DOHH2 (cell line): Measurements from ENCODE around the gene GXYLT2.
"Not testable (repeated sequence)": the region's sequence is repeated elsewhere in the genome, so short reads cannot be mapped to it uniquely, and the experiment has no call there.

ENCODE experiments used
- H3F3A ChIP-seq: fragments of 200-600 bp; sonication (generic), shearing (Covaris generic); 2 replicates; pipeline ENCODE4 v1.6.0; 2016; ENCODE audit warnings: antibody characterized with exemption, mild to moderate bottlenecking; ENCODE audit not compliant: control insufficient read depth, insufficient read depth
- H3K27ac ChIP-seq: fragments of 200-600 bp; sonication (generic); 2 replicates; pipeline ENCODE4 v1.5.1; 2014; ENCODE audit warnings: low read depth, mild to moderate bottlenecking, low read length, moderate library complexity
- H3K27me3 ChIP-seq: fragments of 200-600 bp; sonication (generic); 2 replicates; pipeline ENCODE4 v1.6.1; 2014; ENCODE audit warnings: mild to moderate bottlenecking, low read length, mixed read lengths; ENCODE audit not compliant: control insufficient read depth
- H3K36me3 ChIP-seq: fragments of 200-600 bp; sonication (generic); 2 replicates; pipeline ENCODE4 v1.6.1; 2014; ENCODE audit warnings: mild to moderate bottlenecking, low read length, moderate library complexity, mixed read lengths; ENCODE audit not compliant: control insufficient read depth
- H3K4me1 ChIP-seq: fragments of 200-600 bp; sonication (generic); 2 replicates; pipeline ENCODE4 v1.6.1; 2014; ENCODE audit warnings: mild to moderate bottlenecking, low read length, mixed read lengths; ENCODE audit not compliant: control insufficient read depth
- H3K4me2 ChIP-seq: fragments of 200-600 bp; sonication (generic); 2 replicates; pipeline ENCODE4 v1.6.0; 2014; ENCODE audit warnings: mild to moderate bottlenecking, low read length, moderate library complexity
- H3K4me3 ChIP-seq: fragments of 200-600 bp; sonication (generic); 2 replicates; pipeline ENCODE4 v1.5.1; 2014; ENCODE audit warnings: mild to moderate bottlenecking, low read length, mixed read lengths
- H3K79me2 ChIP-seq: fragments of 200-600 bp; sonication (generic); 2 replicates; pipeline ENCODE4 v1.6.1; 2014; ENCODE audit warnings: mild to moderate bottlenecking, low read length, mixed read lengths; ENCODE audit not compliant: control insufficient read depth
- H3K9me2 ChIP-seq: fragments of 200-600 bp; sonication (generic); replicated peaks from 2 replicates; pipeline ENCODE4 v1.6.1; 2014; ENCODE audit warnings: mild to moderate bottlenecking, low read length, mixed read lengths; ENCODE audit not compliant: control insufficient read depth
- H3K9me3 ChIP-seq: fragments of 200-600 bp; sonication (generic); 2 replicates; pipeline ENCODE4 v1.6.1; 2014; ENCODE audit warnings: antibody characterized with exemption, low read length, mixed read lengths; ENCODE audit not compliant: control insufficient read depth, insufficient read depth
- H4K20me1 ChIP-seq: fragments of 200-600 bp; sonication (generic); 2 replicates; pipeline ENCODE4 v1.6.0; 2014; ENCODE audit warnings: low read depth, mild to moderate bottlenecking, antibody characterized with exemption, low read length, moderate library complexity; ENCODE audit not compliant: control insufficient read depth, insufficient read depth
- EZH2phosphoT487 ChIP-seq: fragments of 200-600 bp; sonication (generic); IDR thresholded peaks from 2 replicates; pipeline ENCODE4 v1.6.1; 2017; ENCODE audit warnings: borderline replicate concordance, mild to moderate bottlenecking, antibody characterized with exemption, low read length, moderate library complexity, mixed read lengths
- TF ChIP-seq, protein P1 (sequence below): fragments of 200-600 bp; sonication (generic); IDR thresholded peaks from one replicate; pipeline ENCODE4 v1.5.1; 2014; ENCODE audit warnings: antibody characterized with exemption, mild to moderate bottlenecking, low read depth, low read length; ENCODE audit not compliant: poor library complexity, severe bottlenecking

GXYLT2 gene

GRCh38 chr3:72999951-73000350 is 112.1 kb downstream of the GXYLT2 start:
- TF ChIP-seq EZH2phosphoT487 = no peak
- TF ChIP-seq, protein P1, sequence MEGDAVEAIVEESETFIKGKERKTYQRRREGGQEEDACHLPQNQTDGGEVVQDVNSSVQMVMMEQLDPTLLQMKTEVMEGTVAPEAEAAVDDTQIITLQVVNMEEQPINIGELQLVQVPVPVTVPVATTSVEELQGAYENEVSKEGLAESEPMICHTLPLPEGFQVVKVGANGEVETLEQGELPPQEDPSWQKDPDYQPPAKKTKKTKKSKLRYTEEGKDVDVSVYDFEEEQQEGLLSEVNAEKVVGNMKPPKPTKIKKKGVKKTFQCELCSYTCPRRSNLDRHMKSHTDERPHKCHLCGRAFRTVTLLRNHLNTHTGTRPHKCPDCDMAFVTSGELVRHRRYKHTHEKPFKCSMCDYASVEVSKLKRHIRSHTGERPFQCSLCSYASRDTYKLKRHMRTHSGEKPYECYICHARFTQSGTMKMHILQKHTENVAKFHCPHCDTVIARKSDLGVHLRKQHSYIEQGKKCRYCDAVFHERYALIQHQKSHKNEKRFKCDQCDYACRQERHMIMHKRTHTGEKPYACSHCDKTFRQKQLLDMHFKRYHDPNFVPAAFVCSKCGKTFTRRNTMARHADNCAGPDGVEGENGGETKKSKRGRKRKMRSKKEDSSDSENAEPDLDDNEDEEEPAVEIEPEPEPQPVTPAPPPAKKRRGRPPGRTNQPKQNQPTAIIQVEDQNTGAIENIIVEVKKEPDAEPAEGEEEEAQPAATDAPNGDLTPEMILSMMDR = no peak
- Histone ChIP-seq H3K27me3 (no peaks in the 10 kb centered on the region), H3K4me3 (peak overlapping the region; percentile 98), H3K36me3 (peaks cover 76% of the 10 kb centered on the region), H3K4me2 (peak overlapping the region; percentile 68), H3F3A (peaks cover 4% of the 10 kb centered on the region), H4K20me1 (peaks cover 32% of the 10 kb centered on the region), H3K9me3 (no peaks in the 10 kb centered on the region), H3K79me2 (peaks cover 80% of the 10 kb centered on the region), H3K27ac (no peak overlapping the region), H3K9me2 (no peaks in the 10 kb centered on the region), H3K4me1 (peaks cover 34% of the 10 kb centered on the region)

DNA sequence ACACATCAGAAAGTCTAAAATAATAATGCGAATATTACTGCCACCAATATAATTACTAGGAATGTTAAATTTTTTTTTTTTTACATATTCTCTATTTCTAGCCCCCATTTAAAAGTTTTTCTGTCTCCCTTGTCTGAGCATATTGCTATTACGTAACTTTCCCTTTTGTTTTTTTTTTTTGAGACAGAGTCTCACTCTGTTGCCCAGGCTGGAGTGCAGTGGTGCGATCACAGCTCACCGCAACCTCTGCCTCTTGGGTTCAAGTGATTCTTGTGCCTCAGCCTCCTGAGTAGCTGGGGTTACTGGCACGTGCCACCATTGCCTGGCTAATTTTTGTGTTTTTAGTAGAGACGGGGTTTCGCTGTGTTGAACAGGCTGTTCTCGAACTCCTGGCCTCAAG is 115.2 kb downstream of the GXYLT2 start:
- not testable (repeated sequence) for H3K9me2 ChIP-seq, H3K27me3 ChIP-seq, H3K4me2 ChIP-seq, H3K4me3 ChIP-seq, H3K9me3 ChIP-seq, H3K27ac ChIP-seq, H3F3A ChIP-seq
- Histone ChIP-seq H3K4me1 (peaks cover 28% of the 10 kb centered on the region), H3K36me3 (peaks cover 96% of the 10 kb centered on the region), H4K20me1 (peaks cover 35% of the 10 kb centered on the region), H3K79me2 (peaks cover 99% of the 10 kb centered on the region)

GRCh38 chr3:73004316-73004715 is 116.5 kb downstream of the GXYLT2 start:
- Histone ChIP-seq H3K79me2 (peaks cover 99% of the 10 kb centered on the region), H3K27me3 (no peaks in the 10 kb centered on the region), H3K4me1 (peaks cover 16% of the 10 kb centered on the region), H3K9me3 (no peaks in the 10 kb centered on the region), H3K36me3 (peaks cover 96% of the 10 kb centered on the region), H3F3A (no peaks in the 10 kb centered on the region), H4K20me1 (peaks cover 33% of the 10 kb centered on the region), H3K4me3 (no peak overlapping the region), H3K9me2 (no peaks in the 10 kb centered on the region), H3K4me2 (no peak overlapping the region), H3K27ac (no peak overlapping the region)
- no peak for TF ChIP-seq EZH2phosphoT487
- TF ChIP-seq, protein P1 = no peak

DNA sequence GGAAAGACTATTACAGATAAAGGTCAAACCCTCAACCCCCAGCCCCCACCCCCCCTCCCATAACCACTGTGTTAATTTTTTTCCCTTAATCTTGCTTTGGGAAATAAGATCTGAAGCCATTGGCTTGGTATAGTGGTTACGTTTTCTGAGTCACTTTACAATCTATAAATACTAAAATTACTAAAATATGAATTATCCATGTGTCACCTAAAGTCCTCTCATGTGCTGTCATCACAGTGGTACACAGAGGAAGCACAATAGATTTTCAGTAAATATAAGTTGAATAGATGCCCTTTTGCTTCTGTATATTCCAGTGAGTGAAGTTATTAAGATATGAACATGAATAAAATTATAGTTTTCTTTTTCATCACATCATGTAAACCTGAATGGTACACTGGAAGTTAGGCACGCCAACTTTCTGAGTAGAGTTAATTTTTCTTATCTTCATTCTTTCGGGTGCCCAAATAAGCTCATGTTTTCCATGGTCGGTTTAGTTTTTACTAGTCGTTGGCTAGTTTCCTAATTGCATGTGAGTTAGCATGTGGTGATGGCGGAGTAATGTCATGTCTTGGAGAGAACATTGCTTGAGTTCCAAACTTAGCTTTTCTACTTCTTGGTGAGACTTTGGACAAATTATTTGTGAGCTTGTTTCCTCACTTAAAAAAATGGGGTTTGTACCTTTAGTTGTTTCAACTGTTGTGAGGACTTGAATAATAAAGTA is 120.3 kb downstream of the GXYLT2 start:
- Histone ChIP-seq H3K4me1 (no peaks in the 10 kb centered on the region), H3K9me3 (no peaks in the 10 kb centered on the region), H3K4me2 (no peak overlapping the region), H3K4me3 (no peak overlapping the region), H3K27ac (no peak overlapping the region), H3K27me3 (no peaks in the 10 kb centered on the region), H3K9me2 (no peaks in the 10 kb centered on the region), H3K36me3 (peaks cover 93% of the 10 kb centered on the region), H3K79me2 (peaks cover 100% of the 10 kb centered on the region), H4K20me1 (peaks cover 31% of the 10 kb centered on the region), H3F3A (no peaks in the 10 kb centered on the region)
- TF ChIP-seq, protein P1 = no peak
- TF ChIP-seq EZH2phosphoT487 = no peak
